ENCODE measurements around the gene NR5A1. TPM values are rescaled to one million over a fixed set of nuclear protein-coding genes. Genes with fewer than 3 reads are reported as not detected.

Gene NR5A1
- total RNA-seq, 1 experiment from 2014 or later = 0.64 TPM

Other genes with a start within 250 kb of the NR5A1 start
- gene NEK6, start 249.4 kb downstream of the NR5A1 start, total RNA-seq (2021; ENCODE audit: unreplicated experiment) = 40.8 TPM
- 222 TPM for gene PSMB7, start 92.0 kb downstream of the NR5A1 start, total RNA-seq (2021; ENCODE audit: unreplicated experiment)
- gene ADGRD2, start 56.9 kb downstream of the NR5A1 start, total RNA-seq (2021; ENCODE audit: unreplicated experiment) = not detected

All from HCT116 (cell line).